Left ventricle myocardium inferior (tissue), 1 donor: ENCODE data around the gene CCDC12. TPM values are rescaled to one million over a fixed set of nuclear protein-coding genes. Genes with fewer than 3 reads are reported as not detected.

Experiments
- DNase-seq: peaks from one replicate; pipeline ENCODE4 v3.0.0-alpha.2; 2020
- H3K27ac ChIP-seq: fragments of 200-600 bp; replicated peaks from 2 replicates; pipeline ENCODE4 v1.8.0; 2021
- H3K27me3 ChIP-seq: fragments of 200-600 bp; 2 replicates; pipeline ENCODE4 v1.8.0; 2021; ENCODE audit warnings: low read depth
- H3K36me3 ChIP-seq: fragments of 200-600 bp; 2 replicates; pipeline ENCODE4 v1.8.0; 2021
- H3K4me1 ChIP-seq: fragments of 200-600 bp; 2 replicates; pipeline ENCODE4 v1.8.0; 2021
- H3K4me3 ChIP-seq: fragments of 200-600 bp; 2 replicates; pipeline ENCODE4 v1.8.0; 2021; ENCODE audit warnings: mild to moderate bottlenecking, moderate library complexity
- H3K9me3 ChIP-seq: fragments of 200-600 bp; replicated peaks from 2 replicates; pipeline ENCODE4 v1.8.0; 2021
- intact Hi-C: fragments of 100-400 bp; cut with micrococcal nuclease; formaldehyde crosslinking; loops from one replicate; pipeline ENCODE4 v1.11.0; 2022
- total RNA-seq: library from RNA; stranded (reverse); fragmentation: NEBNext Ultra II Directional; extraction: Animal tissue kit (Norgen Biotek cat#: 25700); gene quantifications from one replicate; pipeline ENCODE4 v1.2.1, GENCODE V29; 2021
- TF ChIP-seq, protein P1 (sequence below): fragments of 200-600 bp; IDR thresholded peaks from 2 replicates; pipeline ENCODE4 v1.8.0; 2021; ENCODE audit warnings: antibody characterized with exemption, mild to moderate bottlenecking, borderline replicate concordance
- donor health status: DM: no; HTN: yes; CAD: no; lungs with severe emphysema.

Gene CCDC12
- total RNA-seq, 1 donor from 2014 or later, result 31.0 TPM

DNA sequence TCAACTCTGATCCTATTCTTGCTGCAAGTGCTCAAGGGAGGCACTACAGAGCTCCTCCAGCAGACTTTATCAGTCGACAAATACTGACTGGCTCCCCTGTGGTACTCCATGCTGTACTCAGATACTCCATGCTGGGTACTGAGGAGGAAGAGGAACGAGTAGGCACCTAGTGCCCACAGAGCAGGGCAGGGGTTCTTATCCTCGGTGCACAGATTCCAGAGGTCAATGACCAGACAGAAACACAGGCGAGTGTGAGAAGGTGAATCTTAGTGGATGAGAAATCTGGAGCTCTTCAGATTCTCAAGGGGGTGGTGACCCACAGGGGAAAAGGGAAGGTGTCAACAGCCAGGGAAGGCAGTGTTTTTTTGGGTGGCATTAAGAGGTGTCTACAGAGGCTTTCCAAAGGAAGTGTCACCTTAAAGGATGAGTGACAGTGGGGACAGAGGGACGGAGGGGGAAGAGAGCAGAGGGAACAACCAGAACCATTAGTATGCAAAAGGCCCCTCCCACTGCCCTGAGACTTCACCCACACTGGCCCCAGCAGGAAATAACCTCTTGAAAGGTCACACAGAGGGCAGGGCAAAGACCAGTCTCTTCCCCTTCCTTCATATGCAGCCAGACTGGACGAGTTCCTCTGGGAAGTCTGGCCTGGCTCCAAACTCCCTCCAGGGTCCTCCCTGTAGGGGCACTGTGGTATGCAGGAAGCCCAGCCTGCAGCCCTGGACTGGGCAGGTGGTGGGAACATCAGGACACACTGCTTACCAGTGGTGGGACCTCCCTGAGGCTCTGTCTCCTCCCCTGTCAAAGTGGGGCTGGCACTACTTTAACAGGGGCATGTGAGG lies 27.5 kb downstream of the CCDC12 start:
- Histone ChIP-seq H3K27ac (peak overlapping the region; percentile 92), H3K27me3 (no peaks in the 10 kb centered on the region), H3K4me3 (no peak overlapping the region), H3K36me3 (no peaks in the 10 kb centered on the region), H3K4me1 (peaks cover 98% of the 10 kb centered on the region), H3K9me3 (no peaks in the 10 kb centered on the region)
- TF ChIP-seq, protein P1, sequence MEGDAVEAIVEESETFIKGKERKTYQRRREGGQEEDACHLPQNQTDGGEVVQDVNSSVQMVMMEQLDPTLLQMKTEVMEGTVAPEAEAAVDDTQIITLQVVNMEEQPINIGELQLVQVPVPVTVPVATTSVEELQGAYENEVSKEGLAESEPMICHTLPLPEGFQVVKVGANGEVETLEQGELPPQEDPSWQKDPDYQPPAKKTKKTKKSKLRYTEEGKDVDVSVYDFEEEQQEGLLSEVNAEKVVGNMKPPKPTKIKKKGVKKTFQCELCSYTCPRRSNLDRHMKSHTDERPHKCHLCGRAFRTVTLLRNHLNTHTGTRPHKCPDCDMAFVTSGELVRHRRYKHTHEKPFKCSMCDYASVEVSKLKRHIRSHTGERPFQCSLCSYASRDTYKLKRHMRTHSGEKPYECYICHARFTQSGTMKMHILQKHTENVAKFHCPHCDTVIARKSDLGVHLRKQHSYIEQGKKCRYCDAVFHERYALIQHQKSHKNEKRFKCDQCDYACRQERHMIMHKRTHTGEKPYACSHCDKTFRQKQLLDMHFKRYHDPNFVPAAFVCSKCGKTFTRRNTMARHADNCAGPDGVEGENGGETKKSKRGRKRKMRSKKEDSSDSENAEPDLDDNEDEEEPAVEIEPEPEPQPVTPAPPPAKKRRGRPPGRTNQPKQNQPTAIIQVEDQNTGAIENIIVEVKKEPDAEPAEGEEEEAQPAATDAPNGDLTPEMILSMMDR, result no peak
- DNase-seq, result peak; percentile 48
- intact Hi-C loops, result no loop called here

DNA sequence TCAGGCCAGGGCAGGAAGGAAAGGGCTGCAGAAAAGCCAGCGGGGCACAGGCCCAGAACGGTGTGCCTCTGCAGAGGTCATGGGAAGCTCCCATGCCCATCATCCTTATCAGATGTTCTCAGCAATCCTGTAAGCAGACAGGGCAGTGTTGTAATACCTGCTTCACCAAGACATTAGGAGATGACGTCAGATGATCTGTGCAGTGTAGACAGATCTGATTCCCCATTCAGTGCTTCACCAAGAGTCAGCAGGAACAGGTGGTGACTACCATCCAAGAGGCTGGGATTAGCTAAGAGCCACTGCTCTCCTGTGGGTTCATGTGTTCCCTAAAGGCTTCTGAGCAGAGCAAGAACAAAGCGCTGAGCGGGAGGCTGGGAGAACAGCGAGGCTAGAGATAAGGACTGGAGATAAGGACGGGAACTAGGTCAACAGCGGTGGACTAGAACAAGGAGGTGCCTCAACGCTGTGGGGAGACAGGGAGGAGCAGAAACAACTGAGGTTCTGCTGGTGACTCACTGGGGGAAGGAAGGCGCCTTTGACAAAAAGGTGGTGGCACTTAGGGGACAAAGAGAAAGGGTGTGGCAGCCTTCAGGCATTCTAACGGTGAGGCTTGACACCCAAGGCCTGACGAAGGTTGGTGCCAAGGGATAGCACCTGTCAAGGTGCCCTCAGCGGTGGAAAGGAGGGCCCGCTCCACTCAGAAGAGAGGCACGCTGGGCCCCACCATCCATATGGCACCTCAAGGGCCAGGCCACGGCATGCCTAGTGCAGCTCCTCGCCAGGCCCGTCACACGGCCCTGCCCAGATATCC lies 28.4 kb downstream of the CCDC12 start:
- peak; percentile 51 for DNase-seq
- TF ChIP-seq, protein P1, result no peak
- H3K4me1 ChIP-seq, result peaks cover 98% of the 10 kb centered on the region
- H3K4me3 ChIP-seq, result peak overlapping the region; percentile 25
- peak overlapping the region; percentile 92 for H3K27ac ChIP-seq
- H3K36me3 ChIP-seq, result no peaks in the 10 kb centered on the region
- no peaks in the 10 kb centered on the region for H3K9me3 ChIP-seq
- no peaks in the 10 kb centered on the region for H3K27me3 ChIP-seq
- intact Hi-C loops, result no loop called here

DNA sequence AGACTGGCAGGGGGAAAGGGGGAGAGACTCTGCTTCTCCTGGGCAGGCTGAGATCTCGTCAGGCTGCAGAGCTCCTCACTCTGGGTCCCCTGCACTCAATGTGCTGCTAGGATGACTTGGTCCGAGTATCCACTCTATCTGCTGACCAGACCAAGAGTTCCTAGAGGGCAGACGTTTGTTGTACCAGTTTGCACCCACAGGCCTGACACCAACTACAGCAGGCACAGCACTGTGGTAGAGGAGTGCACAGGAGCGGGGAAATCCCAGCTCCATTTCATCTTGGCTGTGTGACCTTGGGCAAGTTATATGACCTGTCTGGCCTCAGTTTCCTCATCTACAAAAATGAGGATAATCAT lies 29.0 kb downstream of the CCDC12 start:
- intact Hi-C loops, result no loop called here
- Histone ChIP-seq H3K27ac (peak overlapping the region; percentile 92), H3K4me1 (peaks cover 98% of the 10 kb centered on the region), H3K27me3 (no peaks in the 10 kb centered on the region), H3K9me3 (no peaks in the 10 kb centered on the region), H3K36me3 (no peaks in the 10 kb centered on the region), H3K4me3 (peak overlapping the region; percentile 25)
- DNase-seq, result no peak
- TF ChIP-seq, protein P1, result no peak

DNA sequence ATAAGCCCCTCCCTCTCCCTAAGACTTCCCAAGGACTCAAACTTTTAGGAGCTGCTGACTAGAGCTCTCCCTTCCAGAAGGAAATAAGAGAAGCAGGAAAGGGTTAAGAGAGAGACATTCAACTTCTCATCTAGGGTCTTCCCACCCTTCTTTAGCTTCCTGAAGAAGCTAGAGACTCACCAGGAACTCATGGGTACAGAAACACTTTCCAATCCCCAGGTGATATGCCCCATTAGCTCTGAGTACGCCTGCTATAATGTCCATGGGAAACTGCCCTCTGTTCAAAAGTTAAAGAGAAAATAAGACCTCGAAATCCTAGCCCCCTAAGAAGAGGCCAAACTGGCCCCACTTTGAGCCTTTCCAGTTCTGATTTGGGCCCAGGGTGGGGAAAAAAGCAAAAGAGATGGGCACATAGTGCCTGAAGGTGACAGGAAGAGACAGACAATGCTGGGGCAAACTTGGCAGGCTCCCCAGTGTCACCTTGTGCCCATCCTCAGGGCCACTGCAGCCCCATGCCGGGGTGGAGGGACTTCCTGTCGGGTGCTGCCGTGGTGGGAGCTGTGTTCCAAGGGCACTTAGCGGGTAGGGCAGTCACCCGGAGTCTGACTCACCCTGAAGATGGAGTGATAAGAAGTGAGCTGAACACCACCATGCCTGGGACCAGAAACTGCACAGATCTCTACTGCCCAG lies 29.5 kb downstream of the CCDC12 start:
- no peak for DNase-seq
- Histone ChIP-seq H3K9me3 (no peaks in the 10 kb centered on the region), H3K4me1 (peaks cover 98% of the 10 kb centered on the region), H3K36me3 (no peaks in the 10 kb centered on the region), H3K27me3 (no peaks in the 10 kb centered on the region), H3K27ac (peak overlapping the region; percentile 92), H3K4me3 (peak overlapping the region; percentile 25)
- TF ChIP-seq, protein P1, result no peak
- intact Hi-C loops, result no loop called here

DNA sequence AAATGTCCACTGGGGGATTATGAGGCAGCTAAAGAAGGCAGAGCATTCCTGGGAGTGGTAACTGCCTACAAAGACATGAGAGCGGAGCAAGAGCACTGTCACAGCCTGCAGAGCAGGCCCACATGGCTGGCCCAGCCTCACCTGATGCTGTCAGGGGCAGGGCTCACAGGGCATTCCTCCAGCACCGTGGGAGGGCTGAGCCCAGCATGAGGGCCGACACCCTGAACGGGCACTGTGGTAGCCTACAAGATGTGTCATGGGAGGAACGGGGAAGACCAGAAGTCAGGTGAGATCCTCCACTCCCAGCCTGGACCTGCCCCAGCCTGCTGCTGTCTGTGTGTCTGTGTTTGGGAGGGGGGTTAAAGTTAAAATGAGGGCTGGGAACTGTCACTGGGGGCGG lies 30.1 kb downstream of the CCDC12 start:
- H3K36me3 ChIP-seq, result no peaks in the 10 kb centered on the region
- TF ChIP-seq, protein P1, result no peak
- peaks cover 97% of the 10 kb centered on the region for H3K4me1 ChIP-seq
- H3K4me3 ChIP-seq, result no peak overlapping the region
- no peaks in the 10 kb centered on the region for H3K27me3 ChIP-seq
- intact Hi-C loops, result no loop called here
- peak overlapping the region; percentile 92 for H3K27ac ChIP-seq
- DNase-seq, result no peak
- H3K9me3 ChIP-seq, result no peaks in the 10 kb centered on the region
